Cardiac septum (tissue), 1 donor: Measurements from ENCODE around the gene RPUSD2. TPM values are rescaled to one million over a fixed set of nuclear protein-coding genes. Genes with fewer than 3 reads are reported as not detected.

Experiments used
- DNase-seq: peaks from one replicate; pipeline ENCODE4 v3.0.0-alpha.2; 2020; ENCODE audit warnings: low spot score
- intact Hi-C: fragments of 100-400 bp; cut with DNase I; formaldehyde crosslinking; loops from one replicate; pipeline ENCODE4 v1.14.0; 2022
- long read RNA-seq: library from polyadenylated mRNA; unstranded; transcript quantifications from one replicate; pipeline ENCODE4 v2.0.0, GENCODE V29; 2021
- total RNA-seq: library from RNA; stranded (reverse); fragmentation: NEBNext Ultra II Directional; extraction: Animal tissue kit (Norgen Biotek cat#: 25700); gene quantifications from one replicate; pipeline ENCODE4 v1.2.1, GENCODE V29; 2021
- donor health status: DM: no; HTN: no; CAD: no.

The RPUSD2 gene, protein sequence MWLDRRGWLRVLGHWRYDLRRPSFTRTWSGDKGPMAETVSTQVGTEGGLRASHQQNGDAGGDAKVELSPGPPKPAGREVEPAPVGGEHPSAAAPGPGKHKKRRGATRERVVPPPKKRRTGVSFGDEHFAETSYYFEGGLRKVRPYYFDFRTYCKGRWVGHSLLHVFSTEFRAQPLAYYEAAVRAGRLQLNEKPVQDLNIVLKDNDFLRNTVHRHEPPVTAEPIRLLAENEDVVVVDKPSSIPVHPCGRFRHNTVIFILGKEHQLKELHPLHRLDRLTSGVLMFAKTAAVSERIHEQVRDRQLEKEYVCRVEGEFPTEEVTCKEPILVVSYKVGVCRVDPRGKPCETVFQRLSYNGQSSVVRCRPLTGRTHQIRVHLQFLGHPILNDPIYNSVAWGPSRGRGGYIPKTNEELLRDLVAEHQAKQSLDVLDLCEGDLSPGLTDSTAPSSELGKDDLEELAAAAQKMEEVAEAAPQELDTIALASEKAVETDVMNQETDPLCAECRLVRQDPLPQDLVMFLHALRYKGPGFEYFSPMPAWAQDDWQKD
- 8.7 TPM for total RNA-seq
- long read RNA-seq, transcript RPUSD2-201 (3 exons, 2,358 nt): major isoform, 14 of 17 reads
- long read RNA-seq, partial matches to known transcripts: 0 of 17 reads
- long read RNA-seq, other reads (novel, unspliced or antisense): 0 of 17 reads

DNA sequence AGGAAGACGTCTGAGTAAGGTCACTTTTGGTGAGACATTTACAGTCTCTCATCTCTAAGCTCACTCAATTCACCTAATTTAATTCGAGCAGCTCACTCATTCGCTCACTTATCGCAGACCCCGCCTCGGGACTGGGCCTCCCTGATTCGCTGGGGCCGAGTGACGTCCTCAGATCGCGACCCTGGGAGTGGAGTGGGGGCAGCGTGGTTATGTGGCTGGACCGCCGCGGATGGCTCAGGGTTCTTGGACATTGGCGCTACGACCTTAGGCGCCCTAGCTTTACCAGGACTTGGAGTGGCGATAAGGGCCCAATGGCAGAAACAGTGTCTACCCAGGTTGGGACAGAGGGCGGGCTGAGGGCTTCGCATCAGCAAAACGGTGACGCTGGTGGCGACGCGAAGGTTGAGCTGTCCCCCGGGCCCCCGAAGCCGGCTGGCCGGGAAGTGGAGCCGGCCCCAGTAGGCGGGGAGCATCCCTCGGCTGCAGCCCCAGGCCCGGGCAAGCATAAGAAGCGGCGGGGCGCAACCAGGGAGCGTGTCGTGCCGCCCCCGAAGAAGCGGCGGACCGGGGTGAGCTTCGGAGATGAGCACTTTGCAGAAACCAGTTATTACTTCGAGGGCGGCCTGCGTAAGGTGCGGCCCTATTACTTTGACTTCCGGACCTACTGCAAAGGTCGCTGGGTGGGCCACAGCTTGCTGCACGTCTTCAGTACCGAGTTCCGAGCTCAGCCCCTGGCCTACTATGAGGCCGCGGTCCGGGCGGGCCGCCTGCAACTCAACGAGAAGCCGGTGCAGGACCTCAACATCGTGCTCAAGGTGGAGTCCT is at the start of gene RPUSD2:
Gene RPUSD2 (plus strand): TSS at position 171 of the 825 bp plus-strand sequence. CDS start 39 bp downstream, at position 210.
- peak; percentile 95 for DNase-seq
- intact Hi-C loops: no loop called here

DNA sequence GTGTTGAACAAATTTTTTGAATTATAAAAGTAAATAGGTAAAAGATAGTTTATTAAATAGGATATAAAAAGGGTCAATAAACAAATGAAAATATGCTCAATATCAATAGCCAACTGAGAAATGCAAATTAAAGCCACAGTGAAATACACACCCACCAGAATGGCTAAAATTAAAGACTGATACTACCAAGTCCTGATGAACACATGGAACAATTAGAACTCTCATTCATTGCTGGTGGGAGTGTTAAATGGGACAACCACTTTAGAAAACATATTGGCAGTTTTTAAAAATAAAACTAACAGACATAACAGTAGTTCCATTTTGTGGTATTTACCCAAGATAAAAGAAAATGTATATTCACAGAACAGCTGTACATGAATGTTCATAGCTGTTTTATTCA is 45.5 kb upstream of the RPUSD2 start:
- intact Hi-C loops: no loop called here

DNA sequence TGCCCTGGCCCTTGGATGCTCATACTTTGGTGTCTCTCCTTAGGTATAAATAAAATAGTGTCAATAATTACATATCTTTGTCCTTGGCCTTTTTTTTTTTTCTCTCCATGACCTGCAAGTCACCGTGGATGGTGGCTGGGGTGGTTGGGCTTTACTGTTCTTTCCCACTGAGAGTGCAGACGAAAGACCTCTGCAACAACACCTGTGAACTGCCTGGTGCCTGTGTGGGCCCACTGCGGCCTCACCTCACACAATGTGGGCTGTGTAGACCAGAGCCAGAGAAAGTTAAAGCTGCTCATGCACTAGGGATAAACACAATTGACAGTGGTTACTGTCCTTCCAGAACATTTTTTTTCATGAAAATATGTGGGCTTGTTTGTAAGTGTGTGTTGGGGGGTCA is 43.2 kb upstream of the RPUSD2 start:
- DNase-seq: no peak
- intact Hi-C loops: no loop called here

More for the DNA sequence above, 45.5 kb upstream of the RPUSD2 start:
- DNase-seq: no peak

DNA sequence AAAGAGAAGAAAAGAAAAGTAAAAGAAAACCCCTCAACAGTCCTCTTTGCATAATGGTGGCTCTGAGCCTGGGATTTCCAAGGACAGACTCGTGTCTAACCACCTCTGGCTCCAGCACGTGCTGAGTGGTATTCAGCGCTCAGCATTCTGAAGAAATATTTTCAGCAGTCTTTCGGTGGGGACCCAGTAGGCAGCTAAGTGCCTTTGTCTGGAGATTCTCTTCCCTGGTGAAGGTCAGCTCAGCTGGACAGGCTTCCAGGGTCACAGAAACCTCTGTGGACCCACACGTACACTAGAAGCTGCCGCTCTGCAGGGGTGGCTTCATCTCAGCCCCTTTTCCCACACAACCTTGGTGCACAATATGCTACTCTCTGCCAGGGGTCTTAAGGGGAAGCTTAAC is 40.3 kb upstream of the RPUSD2 start:
- DNase-seq: no peak
- intact Hi-C loops: no loop called here

DNA sequence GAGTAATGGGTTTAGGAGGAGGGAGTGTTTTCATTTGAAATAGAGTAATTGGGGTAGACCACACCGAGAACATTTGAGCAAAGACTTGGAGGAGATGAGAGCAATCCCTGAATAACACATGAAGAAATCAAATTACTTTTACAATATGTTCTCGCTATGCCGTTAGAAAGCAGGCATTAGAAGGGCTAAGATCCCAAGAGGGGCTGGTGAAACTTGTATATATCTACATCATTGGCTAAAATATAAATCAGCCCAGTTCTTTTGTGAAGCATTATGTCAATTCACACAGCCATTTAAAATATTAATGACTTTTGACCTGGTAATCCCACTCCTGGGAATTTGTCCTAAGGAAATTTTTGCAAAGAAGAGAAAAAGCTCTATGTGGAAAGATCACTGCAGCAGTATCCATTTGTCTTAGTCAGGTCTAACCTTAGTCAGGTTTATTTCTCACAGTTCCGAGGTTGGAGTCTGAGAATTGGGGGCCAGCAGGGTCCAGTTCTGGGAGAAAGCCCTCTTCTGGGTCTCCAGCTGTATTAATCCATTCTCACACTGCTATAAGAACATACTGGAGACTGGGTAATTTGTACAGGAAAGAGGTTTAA is 35.2 kb upstream of the RPUSD2 start:
- no peak for DNase-seq
- intact Hi-C loops: no loop called here

DNA sequence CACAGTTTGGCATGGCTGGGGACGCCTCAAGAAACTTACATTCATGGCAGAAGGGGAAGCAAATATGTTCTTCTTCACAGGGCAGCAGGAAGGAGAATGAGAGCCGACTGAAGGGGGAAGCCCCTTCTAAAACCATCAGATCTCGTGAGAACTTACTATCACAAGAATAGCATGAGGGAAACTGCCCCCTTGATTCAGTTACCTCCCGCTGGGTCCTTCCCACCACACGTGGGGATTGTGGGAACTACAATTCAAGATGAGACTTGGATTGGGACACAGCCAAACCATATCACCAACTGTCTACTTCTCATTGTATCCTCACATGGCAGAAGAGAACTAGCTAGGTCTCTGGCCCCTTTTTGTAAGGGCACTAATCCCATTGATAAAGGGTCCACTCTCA is 34.7 kb upstream of the RPUSD2 start:
- DNase-seq: no peak
- intact Hi-C loops: no loop called here

DNA sequence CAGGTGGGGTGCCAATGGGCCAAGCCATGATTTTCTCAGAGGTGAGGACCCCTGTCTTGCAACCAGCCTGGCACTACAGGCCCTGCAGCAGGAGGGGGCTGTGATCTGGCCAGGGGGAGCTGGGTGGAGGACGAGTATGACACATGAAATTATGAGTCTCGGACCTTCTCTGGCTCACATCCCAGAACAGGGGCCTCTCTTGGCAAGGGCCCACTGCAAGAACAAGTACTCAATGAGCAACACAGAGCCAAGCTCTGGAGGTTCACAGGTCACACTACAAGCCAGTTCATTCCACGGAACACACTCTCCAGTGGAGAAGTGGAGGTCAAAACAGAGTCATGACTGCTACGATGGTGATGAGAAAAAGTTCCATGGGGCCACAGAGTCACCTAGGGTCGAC is 32.6 kb upstream of the RPUSD2 start:
- DNase-seq: no peak
- intact Hi-C loops: no loop called here

DNA sequence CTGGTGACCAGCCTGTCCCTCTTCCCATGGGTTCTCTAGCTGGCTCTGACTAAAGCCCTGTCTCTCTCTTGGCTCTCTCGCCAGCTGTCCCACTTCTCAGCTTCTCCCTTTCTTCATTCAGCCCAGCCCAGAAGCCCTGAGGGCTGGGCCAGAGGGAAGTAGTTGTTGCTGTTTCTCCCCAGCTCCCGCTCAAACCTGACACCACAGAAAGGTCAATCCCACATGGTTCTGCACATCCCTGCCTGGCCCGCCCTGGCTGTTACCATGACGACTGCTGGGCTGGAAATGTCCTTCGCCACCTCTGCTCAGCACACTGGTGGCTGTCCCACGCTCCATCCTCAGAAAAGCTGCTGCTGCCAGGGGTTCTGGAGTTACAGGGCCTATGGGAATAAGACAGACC is 30.1 kb upstream of the RPUSD2 start:
- intact Hi-C loops: no loop called here
- DNase-seq: no peak

DNA sequence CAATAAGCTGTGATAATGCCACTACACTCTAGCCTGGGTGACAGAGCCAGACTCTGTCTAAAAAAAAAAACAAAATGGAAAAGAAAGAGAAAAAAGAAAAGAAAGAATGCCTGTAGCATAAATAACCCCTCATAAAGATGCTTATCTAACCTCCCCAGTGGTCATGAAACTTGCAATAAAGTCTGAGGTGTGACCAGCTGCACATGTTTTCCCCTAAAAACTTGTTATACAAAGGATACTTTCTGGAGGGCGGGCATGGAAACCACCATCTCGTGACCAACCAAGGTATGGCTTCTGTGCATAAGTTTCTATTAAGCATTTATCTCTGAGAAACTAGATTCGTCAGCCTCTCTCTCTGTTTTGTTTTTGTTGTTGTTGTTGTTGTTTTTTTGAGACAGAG is 26.0 kb upstream of the RPUSD2 start:
- no peak for DNase-seq
- intact Hi-C loops: no loop called here

DNA sequence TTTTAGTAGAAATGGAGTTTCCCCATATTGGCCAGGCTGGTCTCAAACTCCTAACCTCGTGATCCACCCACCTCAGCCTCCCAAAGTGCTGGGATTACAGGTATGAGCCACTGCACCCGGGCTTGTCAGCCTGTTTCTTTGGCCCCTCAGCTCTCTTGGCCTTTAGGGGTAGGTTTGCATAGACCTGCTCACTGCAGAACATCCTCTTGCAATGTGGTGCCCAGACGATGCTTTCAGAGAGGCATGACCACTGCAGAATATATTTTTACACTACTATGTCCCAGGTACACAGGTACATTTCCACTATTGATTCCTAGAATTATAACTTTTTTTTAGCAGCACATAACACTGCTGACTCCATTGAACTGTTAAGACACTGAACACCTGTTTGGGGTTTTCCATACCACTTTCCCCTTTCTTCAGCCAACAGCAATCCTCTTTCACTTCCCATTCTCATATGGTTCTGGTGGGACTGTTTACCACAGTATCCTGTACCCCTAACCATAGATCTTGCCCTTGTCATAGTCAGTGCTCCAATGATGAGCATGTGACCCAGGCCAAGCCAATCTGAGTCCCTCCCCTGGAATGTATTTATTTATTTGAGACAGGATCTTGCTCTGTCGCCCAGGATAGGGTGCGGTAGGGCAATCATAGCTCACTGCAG is 25.3 kb upstream of the RPUSD2 start:
- no peak for DNase-seq
- intact Hi-C loops: no loop called here

DNA sequence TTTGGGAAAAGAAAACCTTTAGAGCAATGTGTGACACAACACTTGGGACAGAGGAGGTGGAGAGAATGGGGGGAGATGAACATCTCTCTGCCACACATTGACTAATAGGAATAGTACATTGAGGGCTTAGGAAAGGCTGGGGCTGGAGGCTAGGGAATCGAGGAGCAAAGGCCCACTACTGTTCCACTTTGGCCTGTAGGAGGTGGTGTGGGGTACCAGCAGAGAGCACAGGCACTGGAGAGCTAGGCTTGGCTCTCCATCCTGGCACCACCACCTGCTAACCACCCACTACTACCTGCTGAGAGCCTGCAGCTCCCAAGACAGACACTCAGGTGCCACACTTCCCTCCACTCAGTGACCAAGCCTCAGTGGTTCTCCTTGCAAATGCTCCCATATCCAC is 23.6 kb upstream of the RPUSD2 start:
- no peak for DNase-seq
- intact Hi-C loops: no loop called here

DNA sequence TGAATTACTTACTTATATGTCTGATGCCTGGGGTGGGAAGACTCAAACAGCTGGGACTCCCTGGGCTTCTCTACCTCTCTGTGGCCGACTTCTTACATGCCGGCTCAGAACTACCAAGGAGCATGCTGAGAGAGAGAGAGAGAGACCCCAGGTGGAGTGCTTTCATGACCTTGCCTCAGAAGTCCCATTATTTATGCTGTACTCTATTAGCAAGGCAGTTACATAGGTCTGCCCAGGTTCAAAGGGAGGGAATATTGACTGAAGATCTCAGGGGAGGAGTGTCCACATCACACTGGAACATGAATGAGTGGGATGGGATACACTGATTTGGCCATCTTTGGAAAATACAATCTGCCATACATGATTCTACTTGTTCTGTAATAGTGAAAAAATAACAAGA is 20.5 kb upstream of the RPUSD2 start:
- intact Hi-C loops: no loop called here
- no peak for DNase-seq

DNA sequence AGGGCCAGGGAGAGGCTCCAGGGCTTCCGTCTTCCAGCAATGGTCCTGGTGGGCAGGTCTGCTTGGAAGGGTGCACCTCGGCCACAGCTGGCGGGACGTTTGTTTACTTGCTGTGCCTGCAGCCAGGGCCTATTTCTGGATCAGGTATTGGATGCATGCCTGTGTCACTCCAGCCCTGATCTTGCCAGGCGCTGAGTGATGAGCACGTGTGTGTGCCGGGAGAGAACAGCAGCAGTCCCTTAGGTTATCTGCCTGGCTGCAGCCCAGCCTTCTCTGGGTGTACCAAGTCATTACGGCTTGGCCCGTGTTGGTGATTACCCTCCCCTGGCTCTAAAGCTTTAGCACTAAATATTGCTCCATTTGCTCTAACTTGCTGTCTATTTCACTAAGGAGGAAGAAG is 19.2 kb upstream of the RPUSD2 start:
- intact Hi-C loops: no loop called here
- DNase-seq: peak; percentile 92

DNA sequence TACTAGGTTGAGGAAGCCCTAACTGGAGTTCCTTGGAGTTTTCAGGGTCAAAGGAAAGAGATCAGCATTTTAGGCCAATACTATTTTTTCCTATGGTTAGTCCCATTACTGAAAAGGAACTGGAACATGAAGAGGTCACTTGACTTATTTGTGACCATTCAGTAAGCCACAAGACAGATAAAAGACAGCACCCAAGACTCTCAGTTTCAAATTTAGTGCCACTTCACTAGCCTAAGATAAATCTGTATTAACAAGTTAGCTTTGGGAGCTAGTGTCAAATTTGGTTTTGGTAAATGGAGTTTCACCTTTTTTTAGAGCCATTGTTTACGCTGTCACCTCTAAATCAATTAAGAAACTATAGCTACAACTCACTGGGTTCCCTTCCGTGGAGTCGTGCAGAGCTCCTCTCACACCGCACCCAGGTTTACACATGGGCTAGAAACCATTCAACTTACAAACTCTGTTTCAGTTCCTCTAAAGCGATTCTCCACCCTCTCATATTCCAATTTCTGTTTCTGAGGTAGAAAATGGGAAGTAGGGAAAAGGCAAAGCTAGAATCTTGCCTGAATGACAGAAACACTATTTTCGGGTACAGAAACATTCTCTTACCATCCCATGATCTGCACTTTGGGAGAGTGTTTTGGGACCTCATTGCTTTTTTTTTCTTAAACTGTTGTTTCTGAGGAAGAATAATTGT is 18.6 kb upstream of the RPUSD2 start:
- DNase-seq: no peak
- intact Hi-C loops: no loop called here

DNA sequence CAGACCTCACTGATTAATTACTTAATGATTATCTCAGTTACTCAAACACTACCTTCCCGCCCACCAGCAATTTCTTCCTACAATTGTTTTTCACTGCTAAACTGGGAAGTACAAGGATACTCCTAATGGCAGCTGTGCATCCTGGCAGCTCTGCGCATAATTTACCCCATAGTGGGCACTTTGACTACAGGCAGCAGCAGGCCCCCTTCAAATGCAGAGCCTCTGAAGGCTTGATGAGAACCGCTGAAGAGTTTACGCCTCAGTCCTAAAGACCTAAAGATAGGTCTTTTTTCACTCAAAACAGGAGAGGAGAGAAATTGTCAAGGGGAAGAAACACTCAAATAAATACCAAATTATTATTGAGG is 15.0 kb upstream of the RPUSD2 start:
- intact Hi-C loops: no loop called here
- DNase-seq: no peak

DNA sequence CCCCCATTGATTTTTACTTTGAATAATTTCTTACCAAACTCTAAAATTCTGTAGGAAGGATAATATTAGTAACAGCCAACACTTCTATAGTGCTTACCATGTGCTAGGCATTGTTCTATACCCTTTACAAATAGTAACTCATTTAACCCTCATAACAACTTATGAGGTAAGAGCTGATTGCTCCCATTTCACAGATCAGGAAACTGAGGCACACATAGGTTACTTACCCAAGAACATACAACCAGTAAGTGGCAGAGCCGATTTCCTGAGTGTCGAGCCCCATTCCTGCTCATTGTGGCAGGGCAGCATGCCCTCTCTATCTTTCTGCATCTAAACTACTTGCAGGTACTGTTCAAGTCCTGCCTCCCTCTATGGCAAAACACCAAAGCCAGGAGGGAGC is 13.2 kb upstream of the RPUSD2 start:
- DNase-seq: no peak
- intact Hi-C loops: no loop called here

DNA sequence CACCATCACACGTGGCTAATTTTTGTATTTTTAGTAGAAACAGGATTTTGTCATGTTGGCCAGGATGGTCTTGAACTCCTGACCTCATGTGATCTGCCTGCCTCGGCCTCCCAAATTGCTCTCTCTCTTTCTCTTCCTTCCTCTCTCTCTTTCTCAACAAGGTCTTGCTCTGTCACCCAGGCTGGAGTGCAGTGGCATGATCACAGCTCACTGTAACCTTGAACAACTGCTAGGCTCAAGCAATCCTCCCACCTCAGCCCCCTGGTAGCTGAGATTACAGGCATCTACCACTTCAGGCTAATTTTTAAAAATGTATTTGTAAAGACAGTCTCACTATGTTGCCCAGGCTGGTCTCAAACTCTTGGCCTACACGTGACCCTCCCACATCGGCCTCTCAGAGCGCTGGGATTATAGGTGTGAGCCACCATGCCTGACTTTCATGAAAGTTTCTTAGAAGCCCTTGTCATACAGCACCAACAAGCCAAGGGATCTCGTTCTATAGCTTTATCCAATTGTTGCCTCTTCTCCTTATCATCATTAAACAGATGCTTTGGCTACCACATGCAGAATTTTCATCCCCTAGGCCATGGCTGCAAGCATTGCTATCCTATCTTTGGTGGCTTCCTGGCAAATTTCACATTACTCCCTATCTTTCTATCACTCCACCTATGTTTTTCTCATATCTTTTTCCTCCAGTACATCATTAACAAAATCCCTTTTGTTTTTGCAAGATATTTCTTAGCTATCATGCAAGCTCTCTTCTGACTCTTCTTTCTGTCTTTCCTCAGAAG is 10.0 kb upstream of the RPUSD2 start:
- DNase-seq: no peak
- intact Hi-C loops: no loop called here

DNA sequence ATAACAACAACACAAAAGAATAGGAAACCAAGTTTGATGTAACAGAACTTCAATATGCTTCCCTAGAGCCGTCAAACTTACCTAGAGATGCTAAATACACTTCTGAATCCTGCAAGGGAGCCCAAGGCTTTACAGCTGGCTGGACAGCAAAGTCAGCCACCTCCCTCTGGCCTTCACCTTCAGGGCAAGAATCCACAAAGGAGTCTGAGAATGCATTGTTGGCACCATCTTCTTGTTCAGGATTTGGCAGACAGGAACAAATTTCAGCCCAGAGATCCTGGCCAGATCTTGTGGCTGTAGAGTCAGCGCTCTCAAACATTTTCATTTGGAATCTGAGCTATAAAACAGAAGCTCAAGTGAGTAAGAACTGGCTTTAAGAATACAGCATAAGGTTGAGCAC is 6.4 kb upstream of the RPUSD2 start:
- no peak for DNase-seq
- intact Hi-C loops: no loop called here
